ENCODE data around the gene MINDY3.
"Not testable (repeated sequence)": the region's sequence is repeated elsewhere in the genome, so short reads cannot be mapped to it uniquely, and the experiment has no call there.

DNA sequence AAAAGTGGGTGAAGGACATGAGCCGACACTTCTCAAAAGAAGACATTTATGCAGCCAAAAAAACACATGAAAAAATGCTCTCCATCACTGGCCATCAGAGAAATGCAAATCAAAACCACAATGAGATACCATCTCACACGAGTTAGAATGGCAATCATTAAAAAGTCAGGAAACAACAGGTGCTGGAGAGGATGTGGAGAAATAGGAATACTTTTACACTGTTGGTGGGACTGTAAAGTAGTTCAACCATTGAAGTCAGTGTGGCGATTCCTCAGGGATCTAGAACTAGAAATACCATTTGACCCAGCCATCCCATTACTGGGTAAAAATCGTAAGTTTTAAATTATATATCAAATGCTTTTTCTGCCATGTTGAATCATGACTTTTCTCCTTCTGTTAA is 85.8 kb downstream of the MINDY3 start:
- not testable (repeated sequence) for TF ChIP-seq POLR2AphosphoS5 (IDR thresholded peaks at IDR 0.05; ENCODE audit: low read depth, low read length); SIN3A (IDR thresholded peaks at IDR 0.05; ENCODE audit: borderline replicate concordance, insufficient read depth, low read depth, low read length)
- TF ChIP-seq, protein P1, sequence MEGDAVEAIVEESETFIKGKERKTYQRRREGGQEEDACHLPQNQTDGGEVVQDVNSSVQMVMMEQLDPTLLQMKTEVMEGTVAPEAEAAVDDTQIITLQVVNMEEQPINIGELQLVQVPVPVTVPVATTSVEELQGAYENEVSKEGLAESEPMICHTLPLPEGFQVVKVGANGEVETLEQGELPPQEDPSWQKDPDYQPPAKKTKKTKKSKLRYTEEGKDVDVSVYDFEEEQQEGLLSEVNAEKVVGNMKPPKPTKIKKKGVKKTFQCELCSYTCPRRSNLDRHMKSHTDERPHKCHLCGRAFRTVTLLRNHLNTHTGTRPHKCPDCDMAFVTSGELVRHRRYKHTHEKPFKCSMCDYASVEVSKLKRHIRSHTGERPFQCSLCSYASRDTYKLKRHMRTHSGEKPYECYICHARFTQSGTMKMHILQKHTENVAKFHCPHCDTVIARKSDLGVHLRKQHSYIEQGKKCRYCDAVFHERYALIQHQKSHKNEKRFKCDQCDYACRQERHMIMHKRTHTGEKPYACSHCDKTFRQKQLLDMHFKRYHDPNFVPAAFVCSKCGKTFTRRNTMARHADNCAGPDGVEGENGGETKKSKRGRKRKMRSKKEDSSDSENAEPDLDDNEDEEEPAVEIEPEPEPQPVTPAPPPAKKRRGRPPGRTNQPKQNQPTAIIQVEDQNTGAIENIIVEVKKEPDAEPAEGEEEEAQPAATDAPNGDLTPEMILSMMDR (IDR thresholded peaks at IDR 0.05) = not testable (repeated sequence)
- TF ChIP-seq, protein P2, sequence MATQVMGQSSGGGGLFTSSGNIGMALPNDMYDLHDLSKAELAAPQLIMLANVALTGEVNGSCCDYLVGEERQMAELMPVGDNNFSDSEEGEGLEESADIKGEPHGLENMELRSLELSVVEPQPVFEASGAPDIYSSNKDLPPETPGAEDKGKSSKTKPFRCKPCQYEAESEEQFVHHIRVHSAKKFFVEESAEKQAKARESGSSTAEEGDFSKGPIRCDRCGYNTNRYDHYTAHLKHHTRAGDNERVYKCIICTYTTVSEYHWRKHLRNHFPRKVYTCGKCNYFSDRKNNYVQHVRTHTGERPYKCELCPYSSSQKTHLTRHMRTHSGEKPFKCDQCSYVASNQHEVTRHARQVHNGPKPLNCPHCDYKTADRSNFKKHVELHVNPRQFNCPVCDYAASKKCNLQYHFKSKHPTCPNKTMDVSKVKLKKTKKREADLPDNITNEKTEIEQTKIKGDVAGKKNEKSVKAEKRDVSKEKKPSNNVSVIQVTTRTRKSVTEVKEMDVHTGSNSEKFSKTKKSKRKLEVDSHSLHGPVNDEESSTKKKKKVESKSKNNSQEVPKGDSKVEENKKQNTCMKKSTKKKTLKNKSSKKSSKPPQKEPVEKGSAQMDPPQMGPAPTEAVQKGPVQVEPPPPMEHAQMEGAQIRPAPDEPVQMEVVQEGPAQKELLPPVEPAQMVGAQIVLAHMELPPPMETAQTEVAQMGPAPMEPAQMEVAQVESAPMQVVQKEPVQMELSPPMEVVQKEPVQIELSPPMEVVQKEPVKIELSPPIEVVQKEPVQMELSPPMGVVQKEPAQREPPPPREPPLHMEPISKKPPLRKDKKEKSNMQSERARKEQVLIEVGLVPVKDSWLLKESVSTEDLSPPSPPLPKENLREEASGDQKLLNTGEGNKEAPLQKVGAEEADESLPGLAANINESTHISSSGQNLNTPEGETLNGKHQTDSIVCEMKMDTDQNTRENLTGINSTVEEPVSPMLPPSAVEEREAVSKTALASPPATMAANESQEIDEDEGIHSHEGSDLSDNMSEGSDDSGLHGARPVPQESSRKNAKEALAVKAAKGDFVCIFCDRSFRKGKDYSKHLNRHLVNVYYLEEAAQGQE (IDR thresholded peaks at IDR 0.05; ENCODE audit: insufficient read depth in 1 of 2, low read depth in 2 of 2, low read length in 1 of 2) = not testable (repeated sequence)

Measured in Panc1 (cell line).